Skin of body (tissue), 2 donors: Measurements from ENCODE around the gene IER2. TPM values are rescaled to one million over a fixed set of nuclear protein-coding genes. Genes with fewer than 3 reads are reported as not detected.
A peak's percentile ranks its signal among the peaks of the same experiment; 100 is the strongest.
"Not testable (repeated sequence)": the region's sequence is repeated elsewhere in the genome, so short reads cannot be mapped to it uniquely, and the experiment has no call there.

Experiments
- DNase-seq: peaks from one replicate; lab custom pipeline; 2025; lab: John Stamatoyannopoulos, UW
- total RNA-seq: library from RNA; depleted of rRNA; stranded (reverse); fragments of >200 nt; gene quantifications from one replicate; pipeline ENCODE4 v1.2.3, GENCODE V29; 2014

The IER2 gene
- total RNA-seq, 1 donor from 2014 or later, result 33.5 TPM

- peak; percentile 82 for DNase-seq
Measured at GRCh38 chr19:13163609-13164342, 13.6 kb downstream of the IER2 start.

DNA sequence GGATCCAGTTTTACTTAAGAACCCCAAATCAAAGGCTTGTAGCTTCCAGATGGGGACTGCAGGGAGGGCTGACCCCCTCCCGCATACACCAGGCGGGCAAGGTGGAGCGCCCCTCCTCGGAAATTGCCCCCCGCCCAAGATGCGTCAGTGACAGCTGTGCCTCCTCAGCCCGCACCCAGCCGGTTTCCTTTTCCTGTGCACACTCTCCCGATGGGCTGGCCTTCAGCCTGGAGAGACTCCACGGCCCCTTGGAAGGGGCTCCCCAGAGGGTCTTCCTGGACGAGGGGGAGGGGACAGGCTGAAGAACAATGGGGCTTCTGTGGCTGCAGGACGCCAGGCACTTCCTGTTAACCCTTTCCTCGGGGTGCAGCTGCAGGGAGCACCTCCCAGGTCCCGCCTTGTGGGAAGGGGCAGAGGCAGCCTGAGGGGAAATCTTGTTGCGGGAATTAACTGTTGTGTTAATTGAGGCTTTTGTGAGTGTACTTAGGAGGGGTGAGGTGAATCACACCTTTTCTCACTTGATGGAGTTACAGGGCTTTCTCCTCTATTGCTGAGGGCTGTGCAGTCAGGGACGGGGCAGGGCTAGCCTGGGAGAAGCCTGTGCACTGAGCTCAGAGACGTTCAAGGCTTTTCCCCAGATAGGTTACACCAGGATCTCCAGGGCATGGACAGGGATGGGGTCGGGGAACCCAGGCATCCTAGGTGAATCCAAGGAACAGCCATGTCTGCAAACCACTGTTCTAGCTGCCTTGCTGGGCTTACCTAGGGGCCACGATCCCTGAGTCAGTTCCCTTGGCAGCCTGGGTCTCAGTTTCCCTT lies 14.3 kb downstream of the IER2 start:
- peak; percentile 88 for DNase-seq

DNA sequence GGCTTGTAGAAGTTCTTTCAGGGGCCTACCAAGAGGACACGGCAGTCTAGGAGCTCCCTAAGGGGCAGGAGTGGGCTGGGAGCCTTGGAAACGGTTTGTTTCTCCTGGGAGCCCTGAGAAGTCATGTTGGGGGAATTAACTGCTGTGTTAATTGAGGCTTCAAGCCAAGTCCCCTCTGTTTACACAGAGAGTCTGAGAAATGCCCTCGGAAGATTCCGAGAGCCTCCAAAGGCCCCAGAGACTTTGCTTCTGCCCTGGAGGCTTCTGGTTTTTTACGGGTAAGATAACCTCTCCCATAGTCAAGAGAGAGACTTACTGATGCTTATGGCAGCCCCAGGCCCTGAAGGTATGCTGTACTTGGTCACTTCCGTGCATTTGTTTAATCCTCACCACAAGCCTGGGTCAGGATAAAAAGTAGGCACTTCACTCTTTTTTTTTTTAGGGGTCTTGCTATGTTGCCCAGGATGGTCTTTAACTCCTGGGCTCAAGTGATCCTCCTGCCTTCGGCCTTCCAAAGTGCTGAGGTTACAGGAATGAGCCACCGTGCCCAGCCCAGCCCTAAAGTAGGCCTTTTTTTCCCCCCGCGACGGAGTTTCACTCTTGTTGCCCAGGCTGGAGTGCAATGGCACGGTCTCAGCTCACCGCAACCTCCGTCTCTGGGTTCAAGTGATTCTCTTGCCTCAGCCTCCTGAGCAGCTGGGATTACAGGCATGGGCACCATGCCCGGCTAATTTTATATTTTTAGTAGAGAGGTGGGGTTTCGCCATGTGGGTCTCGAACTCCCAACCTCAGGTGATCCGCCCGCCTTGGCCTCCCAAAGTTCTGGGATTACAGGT lies 15.2 kb downstream of the IER2 start:
- no peak for DNase-seq

DNA sequence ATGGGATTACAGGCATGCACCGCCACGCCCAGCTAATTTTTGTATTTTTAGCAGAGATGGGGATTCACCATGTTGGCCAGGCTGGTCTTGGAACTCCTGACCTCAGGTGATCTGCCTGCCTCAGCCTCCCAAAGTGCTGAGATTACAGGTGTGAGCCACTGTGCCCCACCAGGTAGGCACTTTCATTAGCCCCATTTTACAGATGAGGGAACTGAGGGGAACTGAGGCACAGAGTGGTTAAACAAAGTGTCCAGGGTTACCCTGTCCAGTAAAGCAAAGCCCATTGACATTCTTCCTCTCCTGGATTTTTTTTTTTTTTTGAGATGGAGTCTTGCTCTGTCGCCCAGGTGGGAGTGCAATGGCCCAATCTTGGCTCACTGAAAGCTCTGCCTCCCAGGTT lies 15.9 kb downstream of the IER2 start:
- not testable (repeated sequence) for DNase-seq

DNA sequence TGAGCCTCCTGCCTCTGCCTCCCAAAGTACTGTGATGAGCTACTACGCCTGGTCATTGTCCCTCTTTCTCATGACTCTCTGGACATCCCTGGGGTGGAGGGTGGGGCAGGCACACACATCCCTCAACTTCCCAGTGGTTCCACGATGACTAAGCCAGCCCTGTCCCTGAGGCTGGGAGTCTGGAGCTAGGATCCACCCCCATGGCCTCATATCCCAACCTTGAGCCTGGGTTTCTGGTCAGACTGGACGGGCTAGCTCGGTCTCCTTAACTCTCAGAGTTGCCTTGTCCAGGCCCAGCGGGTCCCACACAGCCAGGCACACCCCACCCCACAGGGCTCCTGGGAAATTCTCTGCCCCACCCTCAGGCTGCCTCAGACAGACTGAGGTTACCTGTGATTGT lies 19.6 kb downstream of the IER2 start:
- DNase-seq, result no peak

- DNase-seq, result no peak
Measured at GRCh38 chr19:13171146-13171545, 20.9 kb downstream of the IER2 start.

GRCh38 chr19:13172346-13173138 lies 22.3 kb downstream of the IER2 start:
- DNase-seq, result no peak

GRCh38 chr19:13173139-13173737 lies 23.0 kb downstream of the IER2 start:
- DNase-seq, result no peak

DNA sequence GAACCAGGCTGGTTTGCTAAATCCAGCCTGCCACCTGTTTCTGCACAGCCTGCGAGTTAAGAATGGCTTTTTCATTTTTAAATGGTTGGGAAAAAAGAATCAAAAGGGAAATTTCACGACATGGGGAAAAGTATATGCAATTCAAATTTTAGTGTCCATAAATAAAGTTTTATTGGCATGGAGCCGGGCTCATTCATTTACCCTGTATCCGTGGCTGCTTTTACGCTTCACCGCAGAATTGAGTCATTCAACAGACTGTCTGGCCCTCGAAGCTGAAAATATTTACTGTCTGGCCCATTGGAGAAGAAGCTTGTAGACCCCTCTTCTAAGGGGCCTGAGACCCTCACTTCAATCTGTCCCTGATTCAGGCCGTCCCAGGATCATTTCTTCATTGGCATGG lies 26.1 kb downstream of the IER2 start:
- DNase-seq, result no peak

GRCh38 chr19:13177584-13177983 lies 27.4 kb downstream of the IER2 start:
- not testable (repeated sequence) for DNase-seq

- DNase-seq, result not testable (repeated sequence)
Measured at GRCh38 chr19:13178291-13178690, 28.1 kb downstream of the IER2 start.

DNA sequence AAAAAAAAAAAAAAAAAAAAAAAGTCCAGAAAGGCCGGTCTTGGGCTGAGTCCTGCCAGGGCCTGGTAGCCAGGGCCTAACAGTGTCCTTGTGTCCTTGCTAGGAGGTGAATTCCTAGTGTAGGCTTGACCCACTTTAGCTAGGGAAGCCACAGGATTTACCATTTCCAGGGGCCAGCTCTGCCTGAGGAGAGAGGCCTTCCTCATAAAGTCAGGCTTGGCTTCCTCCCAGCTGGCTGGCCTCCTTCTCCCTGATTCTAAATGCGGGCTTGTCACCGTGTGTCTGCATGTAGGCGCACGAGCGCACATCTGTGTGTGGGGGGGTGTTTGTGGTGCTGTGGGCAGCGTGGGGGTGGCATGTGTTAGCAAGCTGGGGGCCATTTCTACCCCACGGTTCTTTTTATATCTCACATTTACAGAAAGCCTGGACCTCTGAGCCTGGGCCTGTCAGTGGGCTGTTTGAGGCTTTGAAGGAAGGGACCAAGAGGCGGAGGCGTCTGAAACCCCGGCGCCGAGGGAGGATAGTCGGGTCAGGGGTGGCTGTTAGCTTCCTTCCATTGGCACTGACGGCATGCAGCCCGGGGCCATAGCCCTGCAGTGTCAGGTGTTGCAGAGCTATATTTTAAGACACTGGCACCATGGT lies 31.7 kb downstream of the IER2 start:
- DNase-seq, result peak; percentile 33

DNA sequence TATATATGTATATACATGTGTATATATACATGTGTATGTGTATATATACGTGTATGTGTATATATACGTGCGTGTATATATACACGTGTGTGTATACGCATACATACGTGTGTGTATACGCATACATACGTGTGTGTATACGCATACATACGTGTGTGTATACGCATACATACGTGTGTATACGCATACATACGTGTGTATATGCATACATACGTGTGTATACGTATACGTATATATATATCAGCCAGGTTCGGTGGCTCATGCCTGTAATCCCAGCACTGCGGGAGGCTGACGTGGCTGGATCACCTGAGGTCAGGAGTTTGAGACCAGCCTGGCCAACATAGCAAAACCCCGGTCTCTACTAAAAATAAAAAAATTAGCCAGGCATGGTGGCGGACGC lies 34.7 kb downstream of the IER2 start:
- not testable (repeated sequence) for DNase-seq

DNA sequence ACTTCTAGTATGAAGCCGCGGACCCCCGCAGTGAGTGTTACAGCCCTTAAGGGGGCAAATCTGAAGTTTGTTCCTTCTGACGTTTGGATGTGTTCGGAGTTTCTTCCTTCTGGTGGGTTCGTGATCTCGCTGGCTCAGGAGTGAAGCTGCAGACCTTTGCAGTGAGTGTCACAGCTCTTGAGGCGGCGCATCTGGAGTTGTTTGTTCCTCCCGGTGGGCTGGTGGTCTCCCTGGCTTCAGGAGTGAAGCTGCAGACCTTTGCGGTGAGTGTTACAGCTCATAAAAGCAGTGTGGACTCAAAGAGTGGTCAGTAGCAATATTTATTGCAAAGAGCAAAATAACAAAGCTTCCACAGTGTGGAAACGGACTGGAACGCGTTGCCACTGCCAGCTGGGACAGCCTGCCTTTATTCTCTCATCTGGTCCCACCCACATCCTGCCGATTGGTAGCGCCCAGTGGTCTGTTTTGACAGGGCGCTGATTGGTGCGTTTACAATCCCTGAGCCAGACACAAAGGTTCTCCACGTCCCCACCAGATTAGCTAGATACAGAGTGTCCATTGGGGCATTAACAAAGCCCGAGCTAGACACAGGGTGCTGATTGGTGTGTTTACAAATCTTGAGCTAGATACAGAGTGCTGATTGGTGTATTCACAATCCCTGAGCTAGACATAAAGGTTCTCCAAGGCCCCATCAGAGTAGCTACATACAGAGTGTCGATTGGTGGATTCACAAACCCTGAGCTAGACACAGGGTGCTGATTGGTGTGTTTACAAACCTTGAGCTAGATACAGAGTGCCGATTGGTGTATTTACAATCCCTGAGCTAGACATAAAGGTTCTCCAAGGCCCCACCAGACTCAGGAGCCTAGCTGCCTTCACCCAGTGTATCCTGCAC lies 35.8 kb downstream of the IER2 start:
- DNase-seq, result not testable (repeated sequence)

DNA sequence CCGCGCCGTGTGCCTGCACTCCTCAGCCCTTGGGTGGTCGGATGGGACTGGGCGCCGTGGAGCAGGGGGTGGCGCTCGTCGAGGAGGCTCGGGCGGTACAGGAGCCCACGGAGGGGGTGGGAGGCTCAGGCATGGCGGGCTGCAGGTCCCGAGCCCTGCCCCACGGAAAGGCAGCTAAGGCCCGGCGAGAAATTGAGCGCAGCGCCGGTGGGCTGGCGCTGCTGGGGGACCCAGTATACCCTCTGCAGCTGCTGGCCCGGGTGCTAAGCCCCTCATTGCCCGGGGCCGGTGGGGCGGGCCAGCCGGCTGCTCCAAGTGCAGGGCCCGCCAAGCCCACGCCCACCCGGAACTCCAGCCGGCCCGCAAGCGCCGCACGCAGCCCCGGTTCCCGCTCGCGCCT lies 36.5 kb downstream of the IER2 start:
- DNase-seq, result not testable (repeated sequence)

GRCh38 chr19:13187419-13187818 lies 37.2 kb downstream of the IER2 start:
- DNase-seq, result no peak

DNA sequence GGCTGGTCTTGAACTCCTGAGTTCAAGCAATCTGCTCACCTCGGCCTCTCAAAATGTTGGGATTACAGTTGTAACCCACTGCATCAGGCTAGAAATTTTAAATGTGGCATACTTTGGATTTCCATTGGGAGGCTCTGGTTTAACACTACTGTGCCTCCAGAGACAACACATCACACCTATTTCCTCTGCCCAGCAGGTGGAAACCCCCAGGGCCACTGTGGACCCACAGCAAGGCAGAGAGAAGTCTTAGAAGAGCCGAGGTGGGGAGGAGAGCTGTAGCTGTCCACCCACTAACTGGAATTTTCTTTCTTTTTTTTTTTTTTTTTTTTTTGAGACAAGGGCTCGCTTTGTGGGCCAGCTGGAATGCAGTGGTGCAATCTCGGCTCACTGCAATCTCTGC lies 39.4 kb downstream of the IER2 start:
- no peak for DNase-seq

DNA sequence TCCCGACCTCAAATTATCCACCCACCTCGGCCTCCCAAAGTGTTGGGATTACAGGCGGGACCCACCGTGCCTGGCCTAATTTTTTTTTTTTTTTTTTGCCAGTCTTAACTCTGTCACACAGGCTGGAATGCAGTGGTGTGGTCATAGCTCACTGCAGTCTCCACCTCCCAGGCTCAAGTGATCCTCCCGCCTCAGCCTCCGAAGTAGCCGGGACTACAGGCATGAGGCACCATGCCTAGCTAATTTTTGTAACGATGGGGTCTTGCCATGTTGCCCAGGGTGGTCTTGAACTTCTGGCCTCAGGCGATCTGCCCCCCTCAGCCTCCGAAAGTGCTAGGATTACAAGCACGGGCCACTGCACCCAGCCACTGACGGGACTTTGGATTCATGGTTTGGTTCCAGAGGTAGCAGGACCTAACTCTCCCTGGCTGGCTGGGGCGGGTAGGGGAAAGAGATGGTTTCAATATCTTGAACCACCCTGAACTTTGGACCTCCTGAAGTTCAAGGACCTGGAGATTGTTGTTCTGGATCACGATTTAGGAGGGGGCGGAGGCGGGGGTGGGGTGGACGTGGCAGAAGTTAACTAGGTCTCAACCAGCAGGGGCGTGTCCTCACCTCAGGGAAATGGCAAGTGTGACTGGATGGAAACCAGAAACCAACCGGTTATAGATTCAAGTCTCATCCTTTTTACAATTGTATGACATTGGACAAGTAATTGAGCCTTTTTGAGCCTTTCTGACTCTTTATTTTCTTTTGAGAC lies 40.8 kb downstream of the IER2 start:
- no peak for DNase-seq
